Superior temporal gyrus (tissue), 1 donor: ENCODE measurements around the gene KNOP1.

Source experiments
- DNase-seq: peaks from one replicate; pipeline ENCODE4 v3.0.0-alpha.2; 2016; ENCODE audit errors: extremely low spot score

The KNOP1 gene

GRCh38 chr16:19717741-19718623, at the start of gene KNOP1, which contains the start of gene IQCK:
KNOP1 (minus strand) TSS chr16:19718227; CDS start chr16:19715035, 3,192 bp downstream.
IQCK (plus strand) TSS chr16:19718271; CDS start chr16:19718307, 36 bp downstream.
- DNase-seq = peak; percentile 90

GRCh38 chr16:19767497-19767896, 49.5 kb upstream of the KNOP1 start:
- no peak for DNase-seq

- no peak for DNase-seq
These were observed 49.0 kb upstream of the KNOP1 start for GRCh38 chr16:19766988-19767387.

GRCh38 chr16:19766554-19766884, 48.5 kb upstream of the KNOP1 start:
- no peak for DNase-seq

GRCh38 chr16:19765860-19766553, 48.0 kb upstream of the KNOP1 start:
- DNase-seq = peak; percentile 93

GRCh38 chr16:19760356-19761060, 42.5 kb upstream of the KNOP1 start:
- no peak for DNase-seq

GRCh38 chr16:19757762-19758595, 40.0 kb upstream of the KNOP1 start:
- peak; percentile 94 for DNase-seq

GRCh38 chr16:19757026-19757425, 39.0 kb upstream of the KNOP1 start:
- DNase-seq = no peak

- DNase-seq = no peak
These were observed 37.2 kb upstream of the KNOP1 start for GRCh38 chr16:19755268-19755667.

GRCh38 chr16:19754644-19755036, 36.6 kb upstream of the KNOP1 start:
- DNase-seq = no peak

- no peak for DNase-seq
These were observed 36.0 kb upstream of the KNOP1 start for GRCh38 chr16:19753815-19754643.

- no peak for DNase-seq
These were observed 33.7 kb upstream of the KNOP1 start for GRCh38 chr16:19751478-19752385.

GRCh38 chr16:19749571-19750080, 31.6 kb upstream of the KNOP1 start:
- no peak for DNase-seq

- DNase-seq = no peak
These were observed 30.6 kb upstream of the KNOP1 start for GRCh38 chr16:19748389-19749168.

- DNase-seq = no peak
These were observed 28.5 kb upstream of the KNOP1 start for GRCh38 chr16:19746561-19746960.

- DNase-seq = no peak
These were observed 27.4 kb upstream of the KNOP1 start for GRCh38 chr16:19745286-19746010.

GRCh38 chr16:19744670-19745069, 26.6 kb upstream of the KNOP1 start:
- DNase-seq = no peak

- DNase-seq = no peak
These were observed 25.8 kb upstream of the KNOP1 start for GRCh38 chr16:19743816-19744159.
